AG09309 (cell line): ENCODE measurements around the gene VWA5A.

ENCODE experiments used
- DNase-seq: peaks from one replicate; pipeline ENCODE4 v3.0.0-alpha.2; 2010; ENCODE audit warnings: low read depth
- H3K4me3 ChIP-seq: 2 replicates; pipeline ENCODE4 v1.5.1; 2011; ENCODE audit warnings: mild to moderate bottlenecking, low read depth, low read length, moderate library complexity; ENCODE audit not compliant: control insufficient read depth
- CTCF ChIP-seq: IDR thresholded peaks from 2 replicates; pipeline ENCODE4 v1.5.1; 2011; ENCODE audit warnings: mild to moderate bottlenecking, low read depth, low read length, inconsistent platforms; ENCODE audit not compliant: insufficient read depth, control insufficient read depth; ENCODE audit errors: missing control alignments

The VWA5A gene

GRCh38 chr11:124190298-124191139 lies 75.3 kb downstream of the VWA5A start:
- no peak for DNase-seq
- TF ChIP-seq CTCF = no peak
- no peak overlapping the region for H3K4me3 ChIP-seq

- no peak for TF ChIP-seq CTCF
Measured at GRCh38 chr11:124193221-124194010, 78.2 kb downstream of the VWA5A start.

DNA sequence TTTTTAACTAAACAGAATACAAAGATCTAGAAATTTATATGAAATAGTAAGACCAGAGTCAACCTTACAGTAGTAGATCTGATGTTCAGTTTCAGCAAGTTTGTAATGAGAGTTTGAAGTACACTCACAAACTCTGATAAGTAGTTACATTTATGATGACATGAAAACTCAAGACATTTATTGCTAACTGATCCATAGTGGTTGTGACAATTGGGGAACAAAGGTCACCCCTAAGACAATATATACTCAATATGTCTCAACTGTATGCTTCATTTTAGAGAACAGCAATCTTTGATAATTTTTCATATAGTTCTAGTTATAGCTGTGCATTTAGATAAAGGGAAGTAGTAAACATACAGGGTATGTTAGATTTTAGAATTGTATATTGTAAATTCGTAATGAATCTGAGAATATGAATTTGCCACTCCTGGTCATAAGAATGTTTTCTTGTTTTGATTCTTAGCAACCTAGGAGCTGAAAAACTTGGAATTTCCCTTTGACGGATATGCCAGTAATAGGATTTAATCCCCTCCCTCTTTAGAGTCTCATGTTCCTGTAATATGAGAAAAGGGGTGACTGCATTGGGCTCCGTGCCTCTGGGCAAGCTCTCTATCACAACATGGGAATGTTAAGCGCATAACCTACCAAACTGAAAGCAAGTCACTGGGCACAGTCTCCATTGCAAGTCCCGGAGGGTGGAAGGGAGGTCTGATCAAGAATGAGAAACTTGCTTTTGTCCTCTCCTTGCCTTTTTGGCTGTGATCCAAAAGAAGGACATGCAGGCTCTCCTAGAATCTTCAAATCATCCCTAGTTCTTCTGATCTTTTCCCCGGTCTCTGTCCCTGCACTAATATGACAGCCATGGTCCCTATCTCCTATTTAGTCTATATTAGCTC lies 79.3 kb downstream of the VWA5A start:
- DNase-seq = no peak
- TF ChIP-seq CTCF = no peak
- no peak overlapping the region for H3K4me3 ChIP-seq

More at GRCh38 chr11:124193221-124194010, 78.2 kb downstream of the VWA5A start:
- no peak overlapping the region for H3K4me3 ChIP-seq
- DNase-seq = no peak

DNA sequence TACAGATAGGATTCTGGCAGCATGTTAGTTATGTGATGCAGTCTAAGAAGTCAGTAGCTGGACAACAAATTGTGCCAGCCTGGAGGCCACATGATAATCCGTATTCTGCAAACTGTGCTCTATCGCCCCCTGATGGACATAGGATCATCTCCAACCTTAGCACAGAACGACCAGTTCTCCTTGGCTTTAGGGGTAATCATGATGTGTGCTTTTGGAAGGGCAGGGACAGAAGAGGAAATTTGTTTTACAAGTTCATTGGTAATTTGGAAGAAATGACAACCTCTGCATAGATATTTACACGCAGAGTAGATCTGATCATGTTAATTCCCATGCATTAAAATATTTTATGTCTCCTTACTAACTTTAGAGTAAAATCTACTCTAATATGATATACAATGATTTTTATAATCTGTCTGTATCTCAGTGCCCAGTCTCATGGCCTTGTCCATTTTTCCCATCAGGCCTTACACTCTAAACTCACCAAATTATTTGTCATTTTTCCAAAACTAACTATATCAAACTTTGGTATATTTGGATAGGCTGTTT lies 80.0 kb downstream of the VWA5A start:
- TF ChIP-seq CTCF = peak; percentile 83
- DNase-seq = peak; percentile 10
- H3K4me3 ChIP-seq = no peak overlapping the region
